H9 (cell line): Measurements from ENCODE around the gene SLC22A16. TPM values are rescaled to one million over a fixed set of nuclear protein-coding genes. Genes with fewer than 3 reads are reported as not detected.

Experiments used
- DNase-seq: peaks from one replicate; pipeline ENCODE4 v3.0.0-alpha.2; 2017
- H2AFZ ChIP-seq: one replicate; pipeline ENCODE4 v1.6.1; 2013; ENCODE audit warnings: mild to moderate bottlenecking, low read length, control low read depth, moderate library complexity
- H2AK5ac ChIP-seq: 2 replicates; pipeline ENCODE4 v1.6.1; 2013; ENCODE audit warnings: low read length, control low read depth, mixed read lengths; ENCODE audit not compliant: insufficient read length
- H2BK120ac ChIP-seq: one replicate; pipeline ENCODE4 v1.6.1; 2013; ENCODE audit warnings: low read depth, mild to moderate bottlenecking, low read length, control low read depth, inconsistent platforms; ENCODE audit not compliant: poor library complexity, severe bottlenecking
- H2BK12ac ChIP-seq: 2 replicates; pipeline ENCODE4 v1.6.1; 2013; ENCODE audit warnings: low read length, control low read depth, mixed read lengths, low read depth; ENCODE audit not compliant: insufficient read length
- H2BK15ac ChIP-seq: 2 replicates; pipeline ENCODE4 v1.6.1; 2013; ENCODE audit warnings: low read depth, low read length, control low read depth
- H2BK20ac ChIP-seq: one replicate; pipeline ENCODE4 v1.6.1; 2013; ENCODE audit warnings: low read depth, mild to moderate bottlenecking, low read length, control low read depth, inconsistent platforms; ENCODE audit not compliant: poor library complexity, severe bottlenecking
- H2BK5ac ChIP-seq: 2 replicates; pipeline ENCODE4 v1.6.1; 2013; ENCODE audit warnings: low read length, control low read depth, mixed read lengths; ENCODE audit not compliant: insufficient read length
- H3K14ac ChIP-seq: 2 replicates; pipeline ENCODE4 v1.6.1; 2013; ENCODE audit warnings: low read length, control low read depth; ENCODE audit not compliant: insufficient read depth
- H3K18ac ChIP-seq: 2 replicates; pipeline ENCODE4 v1.6.1; 2013; ENCODE audit warnings: low read depth, mild to moderate bottlenecking, mixed read lengths, low read length, control low read depth; ENCODE audit not compliant: insufficient read length
- H3K23ac ChIP-seq: 2 replicates; pipeline ENCODE4 v1.6.1; 2013; ENCODE audit warnings: low read length, control low read depth, mixed read lengths, low read depth; ENCODE audit not compliant: insufficient read length
- H3K23me2 ChIP-seq: 2 replicates; pipeline ENCODE4 v1.6.1; 2013; ENCODE audit warnings: low read depth, mild to moderate bottlenecking, mixed read lengths, low read length, control low read depth; ENCODE audit not compliant: insufficient read length, poor library complexity, severe bottlenecking
- H3K27ac ChIP-seq: 2 replicates; pipeline ENCODE4 v1.5.1; 2013; ENCODE audit warnings: low read length, control low read depth, mixed read lengths, low read depth; ENCODE audit not compliant: insufficient read length
- H3K27me3 ChIP-seq: 2 replicates; pipeline ENCODE4 v1.6.1; 2013; ENCODE audit warnings: low read length, control low read depth, inconsistent platforms; ENCODE audit not compliant: insufficient read depth
- H3K4ac ChIP-seq: 2 replicates; pipeline ENCODE4 v1.6.1; 2013; ENCODE audit warnings: low read depth, mild to moderate bottlenecking, control low read depth, inconsistent platforms, low read length, moderate library complexity
- H3K4me1 ChIP-seq: 2 replicates; pipeline ENCODE4 v1.6.1; 2013; ENCODE audit warnings: low read length, control low read depth, inconsistent platforms; ENCODE audit not compliant: insufficient read depth
- H3K4me2 ChIP-seq: 2 replicates; pipeline ENCODE4 v1.6.1; 2013; ENCODE audit warnings: low read length, control low read depth, mixed read lengths; ENCODE audit not compliant: insufficient read length, insufficient read depth
- H3K56ac ChIP-seq: 2 replicates; pipeline ENCODE4 v1.6.1; 2013; ENCODE audit warnings: low read depth, mild to moderate bottlenecking, mixed read lengths, low read length, control low read depth; ENCODE audit not compliant: insufficient read length
- H3K79me1 ChIP-seq: 2 replicates; pipeline ENCODE4 v1.6.1; 2013; ENCODE audit warnings: low read depth, mild to moderate bottlenecking, moderate library complexity, low read length, control low read depth, inconsistent platforms; ENCODE audit not compliant: insufficient read depth, poor library complexity, severe bottlenecking
- H3K79me2 ChIP-seq: 2 replicates; pipeline ENCODE4 v1.6.1; 2013; ENCODE audit warnings: low read length, control low read depth, inconsistent platforms; ENCODE audit not compliant: insufficient read depth
- H3K9ac ChIP-seq: 2 replicates; pipeline ENCODE4 v1.6.1; 2013; ENCODE audit warnings: low read length, control low read depth, mixed read lengths; ENCODE audit not compliant: insufficient read length; ENCODE audit errors: extremely low read depth
- H3K9me3 ChIP-seq: one replicate; pipeline ENCODE4 v1.6.1; 2013; ENCODE audit warnings: low read depth, low read length, inconsistent platforms; ENCODE audit not compliant: control insufficient read depth
- H3T11ph ChIP-seq: one replicate; pipeline ENCODE4 v1.6.1; 2013; ENCODE audit warnings: mild to moderate bottlenecking, low read length, control low read depth, inconsistent platforms
- H4K20me1 ChIP-seq: one replicate; pipeline ENCODE4 v1.6.1; 2013; ENCODE audit not compliant: control insufficient read depth, insufficient read length, insufficient read depth
- H4K5ac ChIP-seq: 2 replicates; pipeline ENCODE4 v1.6.1; 2013; ENCODE audit warnings: low read depth, mild to moderate bottlenecking, mixed read lengths, low read length, control low read depth; ENCODE audit not compliant: insufficient read length
- H4K8ac ChIP-seq: replicated peaks from 2 replicates; pipeline ENCODE4 v1.6.1; 2013; ENCODE audit warnings: low read length, control low read depth, mixed read lengths, low read depth; ENCODE audit not compliant: insufficient read length
- H4K91ac ChIP-seq: 2 replicates; pipeline ENCODE4 v1.6.1; 2013; ENCODE audit warnings: low read depth, mild to moderate bottlenecking, moderate library complexity, mixed read lengths, low read length, control low read depth; ENCODE audit not compliant: insufficient read length
- H3K27ac Mint-ChIP-seq, 3 experiments: 2 replicates in 2 of 3; 3 replicates in 1 of 3; pipeline ENCODE4 v1.8.0; 2020 to 2021; ENCODE audit warnings: mixed read lengths in 3 of 3, mild to moderate bottlenecking in 1 of 3, moderate library complexity in 1 of 3
- H3K27me3 Mint-ChIP-seq: 2 replicates; pipeline ENCODE4 v1.8.0; 2021; ENCODE audit warnings: low read depth, mild to moderate bottlenecking, moderate library complexity, mixed read lengths
- H3K36me3 Mint-ChIP-seq, 3 experiments: 2 replicates in 2 of 3; 3 replicates in 1 of 3; pipeline ENCODE4 v1.8.0; 2020 to 2021; ENCODE audit warnings: low read depth in 3 of 3, mixed read lengths in 3 of 3; ENCODE audit not compliant: insufficient read depth in 1 of 3
- H3K4me1 Mint-ChIP-seq, 2 experiments: 2 replicates each; pipeline ENCODE4 v1.8.0; 2020; ENCODE audit warnings: mixed read lengths in 2 of 2
- H3K4me3 Mint-ChIP-seq, 2 experiments: 2 replicates in 1 of 2; 3 replicates in 1 of 2; pipeline ENCODE4 v1.8.0; 2020 to 2021; ENCODE audit warnings: mild to moderate bottlenecking in 2 of 2, mixed read lengths in 2 of 2, moderate library complexity in 1 of 2
- H3K9me3 Mint-ChIP-seq, 2 experiments: 2 replicates in 1 of 2; 3 replicates in 1 of 2; pipeline ENCODE4 v1.8.0; 2020; ENCODE audit warnings: mild to moderate bottlenecking in 2 of 2, mixed read lengths in 2 of 2, moderate library complexity in 1 of 2
- CTCF ChIP-seq: fragments of 200-600 bp; sonication (generic); conservative IDR thresholded peaks from 3 replicates; pipeline ENCODE4 v1.8.0; 2021; ENCODE audit warnings: antibody characterized with exemption, mild to moderate bottlenecking
- WGBS: extraction: QIAGEN DNeasy Blood & Tissue Kit; methylation state at CpG from one replicate; pipeline ENCODE4 v1.1.7; 2013; ENCODE audit warnings: missing lambda C conversion rate, low lambda C conversion rate, mixed read lengths; ENCODE audit not compliant: insufficient read length; ENCODE audit errors: extremely low coverage; 5-methylcytosine and 5-hydroxymethylcytosine counted together
- total RNA-seq: library from RNA; stranded (reverse); gene quantifications from 2 replicates; pipeline ENCODE4 v1.2.1, GENCODE V29; 2021

The SLC22A16 gene
- total RNA-seq, 1 experiment from 2014 or later: not detected

GRCh38 chr6:110428153-110428552 lies 48.3 kb downstream of the SLC22A16 start:
- no peak overlapping the region for H2BK5ac ChIP-seq
- no peak overlapping the region for H2BK15ac ChIP-seq
- no peak overlapping the region for H3K18ac ChIP-seq
- no peak overlapping the region for H4K8ac ChIP-seq
- DNase-seq: no peak
- Mint-ChIP-seq H3K27me3 (peaks cover 5% of the 10 kb centered on the region), H3K27ac (no peak overlapping the region), H3K36me3 (no peaks in the 10 kb centered on the region), H3K4me1 (peaks cover 12 to 17% of the 10 kb centered on the region in 2 experiments), H3K9me3 (no peaks in the 10 kb centered on the region), H3K4me3 (no peak overlapping the region)
- H3T11ph ChIP-seq: no peak overlapping the region
- H3K4me2 ChIP-seq: no peak overlapping the region
- H3K9me3 ChIP-seq: no peaks in the 10 kb centered on the region
- no peak overlapping the region for H3K27ac ChIP-seq
- H3K79me1 ChIP-seq: no peaks in the 10 kb centered on the region
- no peaks in the 10 kb centered on the region for H4K20me1 ChIP-seq
- H2AFZ ChIP-seq: no peak overlapping the region
- H2BK20ac ChIP-seq: no peak overlapping the region
- no peaks in the 10 kb centered on the region for H3K79me2 ChIP-seq
- H3K9ac ChIP-seq: no peak overlapping the region
- no peak overlapping the region for H2BK12ac ChIP-seq
- no peak overlapping the region for H3K4ac ChIP-seq
- H3K56ac ChIP-seq: no peak overlapping the region
- no peaks in the 10 kb centered on the region for H3K27me3 ChIP-seq
- no peaks in the 10 kb centered on the region; the same call in 1 of the 2 replicates for H3K4me1 ChIP-seq
- no peak for TF ChIP-seq CTCF
- no peak overlapping the region for H4K5ac ChIP-seq
- H3K14ac ChIP-seq: no peak overlapping the region
- no CpG with 5 or more reads among the region's 2 CpGs for WGBS
- H3K23me2 ChIP-seq: no peaks in the 10 kb centered on the region
- no peak overlapping the region for H2AK5ac ChIP-seq
- H3K23ac ChIP-seq: no peak overlapping the region
- H4K91ac ChIP-seq: no peak overlapping the region
- H2BK120ac ChIP-seq: no peak overlapping the region
